K562 (cell line): ENCODE measurements around the gene FRMD3. TPM values are rescaled to one million over a fixed set of nuclear protein-coding genes. Genes with fewer than 3 reads are reported as not detected.

Experiments used
- IFI16 ChIP-seq: fragments of 250-450 bp; sonication (Bioruptor Pico); IDR thresholded peaks from 2 replicates; pipeline ENCODE4 v2.1.2; 2022; ENCODE audit warnings: mild to moderate bottlenecking, inconsistent platforms
- polyA plus RNA-seq, 8 experiments: library from polyadenylated mRNA; depleted of rRNA in 4 of 8; stranded (reverse) in 5 of 8; unstranded in 3 of 8; fragments of >200 nt; fragmentation: Nextera tagmentation in 2 of 8; fragmentation: Illumina TruSeq in 1 of 8; extraction: Ambion mirVana in 2 of 8; extraction: Trizol in 1 of 8; gene quantifications; 2 replicates each; pipeline versions ENCODE4 v1.2.1 to v1.2.3, GENCODE V29; 2011 to 2014; ENCODE audit warnings: inconsistent platforms in 1 of 8, missing spikeins in 1 of 8
- total RNA-seq, 7 experiments: library from RNA; depleted of rRNA in 6 of 7; stranded (reverse); fragments of >200 nt in 6 of 7; fragmentation: Illumina TruSeq in 2 of 7; extraction: Trizol in 2 of 7; gene quantifications; 2 replicates each; pipeline versions ENCODE4 v1.2.1 to v1.2.3, GENCODE V29; 2011 to 2021; ENCODE audit warnings: low replicate concordance in 1 of 7
- TF ChIP-seq, protein P1 (sequence below): fragments of 450-650 bp; IDR thresholded peaks from 2 replicates; pipeline ENCODE4 v1.6.1; 2016; ENCODE audit warnings: low read depth
- TF ChIP-seq, protein P2 (sequence below): fragments of 450-650 bp; IDR thresholded peaks from 2 replicates; pipeline ENCODE4 v1.6.1; 2018; ENCODE audit warnings: mild to moderate bottlenecking, low read depth; ENCODE audit not compliant: partially characterized antibody

FRMD3 gene
- total and polyA plus RNA-seq, 9 of the 15 experiments (the other 6 are each of a cell fraction or from before 2014, with no cell fraction given): 0.09 to 0.51 (median 0.21) TPM

DNA sequence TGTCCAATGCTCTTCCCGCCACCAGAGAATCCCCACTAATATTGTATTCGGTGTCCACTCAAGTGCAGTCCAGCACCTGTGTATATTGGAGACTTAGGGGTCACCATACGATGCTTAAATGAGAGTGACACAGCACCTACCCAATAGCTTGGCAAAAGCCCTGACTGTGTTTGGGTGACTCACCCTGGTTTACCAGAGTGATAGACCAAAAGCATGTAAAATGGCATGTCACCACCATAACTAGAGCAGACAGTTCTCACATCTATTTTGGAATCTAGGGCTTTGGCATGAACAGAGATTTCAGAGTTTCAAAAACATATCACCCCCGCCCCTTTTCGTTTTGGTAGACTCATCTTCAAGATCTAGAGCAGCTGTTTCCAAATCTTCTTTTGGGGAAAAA, 257.9 kb downstream of the FRMD3 start (continued):
- TF ChIP-seq, protein P1, sequence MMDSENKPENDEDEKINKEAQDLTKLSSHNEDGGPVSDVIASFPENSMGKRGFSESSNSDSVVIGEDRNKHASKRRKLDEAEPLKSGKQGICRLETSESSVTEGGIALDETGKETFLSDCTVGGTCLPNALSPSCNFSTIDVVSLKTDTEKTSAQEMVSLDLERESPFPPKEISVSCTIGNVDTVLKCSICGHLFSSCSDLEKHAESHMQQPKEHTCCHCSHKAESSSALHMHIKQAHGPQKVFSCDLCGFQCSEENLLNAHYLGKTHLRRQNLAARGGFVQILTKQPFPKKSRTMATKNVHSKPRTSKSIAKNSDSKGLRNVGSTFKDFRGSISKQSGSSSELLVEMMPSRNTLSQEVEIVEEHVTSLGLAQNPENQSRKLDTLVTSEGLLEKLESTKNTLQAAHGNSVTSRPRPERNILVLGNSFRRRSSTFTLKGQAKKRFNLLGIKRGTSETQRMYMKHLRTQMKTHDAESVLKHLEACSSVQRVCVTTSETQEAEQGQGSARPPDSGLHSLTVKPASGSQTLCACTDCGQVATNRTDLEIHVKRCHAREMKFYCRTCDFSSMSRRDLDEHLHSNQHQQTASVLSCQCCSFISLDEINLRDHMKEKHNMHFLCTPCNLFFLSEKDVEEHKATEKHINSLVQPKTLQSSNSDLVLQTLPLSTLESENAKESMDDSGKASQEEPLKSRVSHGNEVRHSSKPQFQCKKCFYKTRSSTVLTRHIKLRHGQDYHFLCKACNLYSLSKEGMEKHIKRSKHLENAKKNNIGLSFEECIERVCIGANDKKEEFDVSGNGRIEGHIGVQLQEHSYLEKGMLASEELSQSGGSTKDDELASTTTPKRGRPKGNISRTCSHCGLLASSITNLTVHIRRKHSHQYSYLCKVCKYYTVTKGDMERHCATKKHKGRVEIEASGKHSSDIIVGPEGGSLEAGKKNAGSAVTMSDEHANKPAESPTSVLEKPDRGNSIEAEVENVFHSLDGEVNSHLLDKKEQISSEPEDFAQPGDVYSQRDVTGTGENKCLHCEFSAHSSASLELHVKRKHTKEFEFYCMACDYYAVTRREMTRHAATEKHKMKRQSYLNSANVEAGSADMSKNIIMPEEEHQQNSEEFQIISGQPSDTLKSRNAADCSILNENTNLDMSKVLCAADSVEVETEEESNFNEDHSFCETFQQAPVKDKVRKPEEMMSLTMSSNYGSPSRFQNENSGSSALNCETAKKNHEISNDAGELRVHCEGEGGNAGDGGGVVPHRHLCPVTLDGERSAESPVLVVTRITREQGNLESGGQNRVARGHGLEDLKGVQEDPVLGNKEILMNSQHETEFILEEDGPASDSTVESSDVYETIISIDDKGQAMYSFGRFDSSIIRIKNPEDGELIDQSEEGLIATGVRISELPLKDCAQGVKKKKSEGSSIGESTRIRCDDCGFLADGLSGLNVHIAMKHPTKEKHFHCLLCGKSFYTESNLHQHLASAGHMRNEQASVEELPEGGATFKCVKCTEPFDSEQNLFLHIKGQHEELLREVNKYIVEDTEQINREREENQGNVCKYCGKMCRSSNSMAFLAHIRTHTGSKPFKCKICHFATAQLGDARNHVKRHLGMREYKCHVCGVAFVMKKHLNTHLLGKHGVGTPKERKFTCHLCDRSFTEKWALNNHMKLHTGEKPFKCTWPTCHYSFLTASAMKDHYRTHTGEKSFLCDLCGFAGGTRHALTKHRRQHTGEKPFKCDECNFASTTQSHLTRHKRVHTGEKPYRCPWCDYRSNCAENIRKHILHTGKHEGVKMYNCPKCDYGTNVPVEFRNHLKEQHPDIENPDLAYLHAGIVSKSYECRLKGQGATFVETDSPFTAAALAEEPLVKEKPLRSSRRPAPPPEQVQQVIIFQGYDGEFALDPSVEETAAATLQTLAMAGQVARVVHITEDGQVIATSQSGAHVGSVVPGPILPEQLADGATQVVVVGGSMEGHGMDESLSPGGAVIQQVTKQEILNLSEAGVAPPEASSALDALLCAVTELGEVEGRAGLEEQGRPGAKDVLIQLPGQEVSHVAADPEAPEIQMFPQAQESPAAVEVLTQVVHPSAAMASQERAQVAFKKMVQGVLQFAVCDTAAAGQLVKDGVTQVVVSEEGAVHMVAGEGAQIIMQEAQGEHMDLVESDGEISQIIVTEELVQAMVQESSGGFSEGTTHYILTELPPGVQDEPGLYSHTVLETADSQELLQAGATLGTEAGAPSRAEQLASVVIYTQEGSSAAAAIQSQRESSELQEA: no peak
- TF ChIP-seq, protein P2, sequence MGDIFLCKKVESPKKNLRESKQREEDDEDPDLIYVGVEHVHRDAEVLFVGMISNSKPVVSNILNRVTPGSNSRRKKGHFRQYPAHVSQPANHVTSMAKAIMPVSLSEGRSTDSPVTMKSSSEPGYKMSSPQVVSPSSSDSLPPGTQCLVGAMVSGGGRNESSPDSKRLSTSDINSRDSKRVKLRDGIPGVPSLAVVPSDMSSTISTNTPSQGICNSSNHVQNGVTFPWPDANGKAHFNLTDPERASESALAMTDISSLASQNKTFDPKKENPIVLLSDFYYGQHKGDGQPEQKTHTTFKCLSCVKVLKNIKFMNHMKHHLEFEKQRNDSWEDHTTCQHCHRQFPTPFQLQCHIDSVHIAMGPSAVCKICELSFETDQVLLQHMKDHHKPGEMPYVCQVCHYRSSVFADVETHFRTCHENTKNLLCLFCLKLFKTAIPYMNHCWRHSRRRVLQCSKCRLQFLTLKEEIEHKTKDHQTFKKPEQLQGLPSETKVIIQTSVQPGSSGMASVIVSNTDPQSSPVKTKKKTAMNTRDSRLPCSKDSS: no peak
- TF ChIP-seq IFI16 (CRISPR knock-in tag): no peak
